Neuron (in vitro differentiated cells): ENCODE results near the gene VWA8.
A peak's percentile ranks its signal among the peaks of the same experiment; 100 is the strongest.

Experiments
- H2AFZ ChIP-seq: one replicate; pipeline ENCODE4 v1.6.1; 2013; ENCODE audit warnings: low read depth, mild to moderate bottlenecking, inconsistent platforms, low read length, moderate library complexity
- H3K27me3 ChIP-seq: one replicate; pipeline ENCODE4 v1.6.1; 2013; ENCODE audit warnings: low read length; ENCODE audit not compliant: insufficient read depth
- H3K36me3 ChIP-seq: one replicate; pipeline ENCODE4 v1.6.1; 2013; ENCODE audit warnings: low read length; ENCODE audit not compliant: insufficient read depth
- H3K4me1 ChIP-seq: one replicate; pipeline ENCODE4 v1.6.1; 2013; ENCODE audit warnings: low read length; ENCODE audit not compliant: insufficient read depth
- H3K4me3 ChIP-seq: 2 replicates; pipeline ENCODE4 v1.5.1; 2013; ENCODE audit warnings: mild to moderate bottlenecking, low read length, moderate library complexity
- H3K9me3 ChIP-seq: one replicate; pipeline ENCODE4 v1.6.1; 2013; ENCODE audit warnings: low read length

Gene VWA8

GRCh38 chr13:41960637-41961465 lies at the start of gene VWA8:
TSS of gene VWA8 (minus strand) at chr13:41961109. CDS start at chr13:41961015, 94 bp downstream.
- H3K4me3 ChIP-seq: peak within 1 kb of the TSS; percentile 71
- no peaks in the 10 kb centered on the region for H3K9me3 ChIP-seq
- H2AFZ ChIP-seq: peak within 1 kb of the TSS; percentile 91
- H3K27me3 ChIP-seq: no peaks in the 10 kb centered on the region
- H3K4me1 ChIP-seq: peaks cover 8% of the 10 kb centered on the region
- no peaks in the 10 kb centered on the region for H3K36me3 ChIP-seq

GRCh38 chr13:42009057-42009456 lies 48.1 kb upstream of the VWA8 start:
- no peak overlapping the region for H2AFZ ChIP-seq
- H3K9me3 ChIP-seq: no peaks in the 10 kb centered on the region
- no peak overlapping the region for H3K4me3 ChIP-seq
- H3K27me3 ChIP-seq: no peaks in the 10 kb centered on the region
- peaks cover 10% of the 10 kb centered on the region for H3K4me1 ChIP-seq
- no peaks in the 10 kb centered on the region for H3K36me3 ChIP-seq

GRCh38 chr13:42007844-42008243 lies 46.9 kb upstream of the VWA8 start:
- Histone ChIP-seq H3K9me3 (no peaks in the 10 kb centered on the region), H2AFZ (peak overlapping the region; percentile 33), H3K36me3 (no peaks in the 10 kb centered on the region), H3K4me3 (no peak overlapping the region), H3K27me3 (no peaks in the 10 kb centered on the region), H3K4me1 (peaks cover 10% of the 10 kb centered on the region)

- H3K9me3 ChIP-seq: no peaks in the 10 kb centered on the region
- H3K4me1 ChIP-seq: no peaks in the 10 kb centered on the region
- no peak overlapping the region for H3K4me3 ChIP-seq
- H2AFZ ChIP-seq: peak overlapping the region; percentile 68
- no peaks in the 10 kb centered on the region for H3K36me3 ChIP-seq
- peaks cover 3% of the 10 kb centered on the region for H3K27me3 ChIP-seq
These were observed 41.2 kb upstream of the VWA8 start for GRCh38 chr13:42002066-42002465.

- H2AFZ ChIP-seq: peak overlapping the region; percentile 68
- H3K4me1 ChIP-seq: no peaks in the 10 kb centered on the region
- H3K36me3 ChIP-seq: no peaks in the 10 kb centered on the region
- no peak overlapping the region for H3K4me3 ChIP-seq
- no peaks in the 10 kb centered on the region for H3K9me3 ChIP-seq
- H3K27me3 ChIP-seq: peaks cover 3% of the 10 kb centered on the region
These were observed 40.7 kb upstream of the VWA8 start for GRCh38 chr13:42001580-42001979.

- no peaks in the 10 kb centered on the region for H3K9me3 ChIP-seq
- H3K36me3 ChIP-seq: no peaks in the 10 kb centered on the region
- no peak overlapping the region for H2AFZ ChIP-seq
- H3K27me3 ChIP-seq: peaks cover 3% of the 10 kb centered on the region
- H3K4me1 ChIP-seq: no peaks in the 10 kb centered on the region
- H3K4me3 ChIP-seq: no peak overlapping the region
These were observed 39.9 kb upstream of the VWA8 start for GRCh38 chr13:42000846-42001245.

GRCh38 chr13:41997396-41997795 lies 36.5 kb upstream of the VWA8 start:
- Histone ChIP-seq H3K36me3 (no peaks in the 10 kb centered on the region), H3K4me3 (no peak overlapping the region), H2AFZ (no peak overlapping the region), H3K4me1 (no peaks in the 10 kb centered on the region), H3K27me3 (peaks cover 3% of the 10 kb centered on the region), H3K9me3 (no peaks in the 10 kb centered on the region)

- H3K9me3 ChIP-seq: no peaks in the 10 kb centered on the region
- no peaks in the 10 kb centered on the region for H3K27me3 ChIP-seq
- H2AFZ ChIP-seq: no peak overlapping the region
- no peaks in the 10 kb centered on the region for H3K4me1 ChIP-seq
- no peak overlapping the region for H3K4me3 ChIP-seq
- no peaks in the 10 kb centered on the region for H3K36me3 ChIP-seq
These were observed 35.0 kb upstream of the VWA8 start for GRCh38 chr13:41995946-41996345.

GRCh38 chr13:41995336-41995735 lies 34.4 kb upstream of the VWA8 start:
- Histone ChIP-seq H3K36me3 (no peaks in the 10 kb centered on the region), H3K9me3 (no peaks in the 10 kb centered on the region), H3K4me1 (no peaks in the 10 kb centered on the region), H2AFZ (no peak overlapping the region), H3K27me3 (no peaks in the 10 kb centered on the region), H3K4me3 (no peak overlapping the region)

- no peak overlapping the region for H3K4me3 ChIP-seq
- H2AFZ ChIP-seq: no peak overlapping the region
- H3K9me3 ChIP-seq: no peaks in the 10 kb centered on the region
- no peaks in the 10 kb centered on the region for H3K4me1 ChIP-seq
- H3K36me3 ChIP-seq: no peaks in the 10 kb centered on the region
- no peaks in the 10 kb centered on the region for H3K27me3 ChIP-seq
These were observed 33.8 kb upstream of the VWA8 start for GRCh38 chr13:41994696-41995095.

- no peak overlapping the region for H3K4me3 ChIP-seq
- no peak overlapping the region for H2AFZ ChIP-seq
- no peaks in the 10 kb centered on the region for H3K4me1 ChIP-seq
- no peaks in the 10 kb centered on the region for H3K27me3 ChIP-seq
- no peaks in the 10 kb centered on the region for H3K9me3 ChIP-seq
- H3K36me3 ChIP-seq: no peaks in the 10 kb centered on the region
These were observed 31.0 kb upstream of the VWA8 start for GRCh38 chr13:41991936-41992335.

GRCh38 chr13:41988244-41988643 lies 27.3 kb upstream of the VWA8 start:
- H3K27me3 ChIP-seq: no peaks in the 10 kb centered on the region
- H3K9me3 ChIP-seq: no peaks in the 10 kb centered on the region
- H2AFZ ChIP-seq: no peak overlapping the region
- no peaks in the 10 kb centered on the region for H3K36me3 ChIP-seq
- H3K4me3 ChIP-seq: no peak overlapping the region
- no peaks in the 10 kb centered on the region for H3K4me1 ChIP-seq

- no peak overlapping the region for H2AFZ ChIP-seq
- H3K9me3 ChIP-seq: no peaks in the 10 kb centered on the region
- H3K4me1 ChIP-seq: no peaks in the 10 kb centered on the region
- H3K4me3 ChIP-seq: no peak overlapping the region
- H3K27me3 ChIP-seq: no peaks in the 10 kb centered on the region
- no peaks in the 10 kb centered on the region for H3K36me3 ChIP-seq
These were observed 25.0 kb upstream of the VWA8 start for GRCh38 chr13:41985788-41986508.
